Upper lobe of left lung (tissue), 6 donors: ENCODE measurements around the gene PRKG1. TPM values are rescaled to one million over a fixed set of nuclear protein-coding genes. Genes with fewer than 3 reads are reported as not detected.

Experiments
- ATAC-seq, 2 donors: fragments of 200-7000 bp; cut with Tn5 transposase; one replicate each; pipeline ENCODE4 v1.9.1; 2022; ENCODE audit warnings: mild to moderate bottlenecking in 2 of 2, moderate library complexity in 2 of 2; ENCODE audit not compliant: low FRiP score in 2 of 2
- DNase-seq, 2 donors: peaks; one replicate each; pipeline ENCODE4 v3.0.0-alpha.2; 2019 to 2020
- H3K27ac ChIP-seq, 4 donors: fragments of 200-600 bp; sonication (generic); one replicate each; pipeline ENCODE4 v1.5.1; 2016 to 2019
- H3K27me3 ChIP-seq, 4 donors: fragments of 200-600 bp; sonication (generic); one replicate each; pipeline ENCODE4 v1.5.1; 2017 to 2019
- H3K36me3 ChIP-seq, 4 donors: fragments of 200-600 bp; sonication (generic); one replicate each; pipeline ENCODE4 v1.5.1; 2016 to 2019
- H3K4me1 ChIP-seq, 4 donors: fragments of 200-600 bp; sonication (generic); one replicate each; pipeline ENCODE4 v1.5.1; 2018 to 2019
- H3K4me3 ChIP-seq, 4 donors: fragments of 200-600 bp; sonication (generic); one replicate each; pipeline ENCODE4 v1.5.1; 2017 to 2019; ENCODE audit warnings: mild to moderate bottlenecking in 2 of 4, moderate library complexity in 1 of 4
- H3K9me3 ChIP-seq, 4 donors: fragments of 200-600 bp; sonication (generic); one replicate each; pipeline ENCODE4 v1.5.1; 2018 to 2019
- EP300 ChIP-seq, 4 donors: sonication (generic); formaldehyde crosslinking; IDR thresholded peaks; one replicate each; pipeline ENCODE4 v1.5.1; 2017; ENCODE audit warnings: antibody characterized with exemption in 4 of 4, control low read depth in 2 of 4
- POLR2A ChIP-seq, 4 donors: fragments of 450-650 bp; IDR thresholded peaks; one replicate each; pipeline ENCODE4 v1.5.1; 2016 to 2017; ENCODE audit warnings: antibody characterized with exemption in 4 of 4, mild to moderate bottlenecking in 2 of 4
- POLR2AphosphoS5 ChIP-seq, 2 donors: sonication (generic); formaldehyde crosslinking; IDR thresholded peaks; one replicate each; pipeline ENCODE4 v1.5.1; 2017; ENCODE audit warnings: antibody characterized with exemption in 2 of 2
- WGBS, 2 donors: methylation state at CpG; one replicate each; pipeline ENCODE4 v1.1.5; 2017 to 2018; 5-methylcytosine and 5-hydroxymethylcytosine counted together
- total RNA-seq, 6 donors: library from RNA; depleted of rRNA in 4 of 6; stranded (reverse); fragments of >200 nt in 4 of 6; gene quantifications; one replicate each; pipeline versions ENCODE4 v1.1.0 to v1.2.1, GENCODE V29; 2016 to 2021
- TF ChIP-seq, protein P1 (sequence below), 6 experiments: fragments of 450-650 bp in 4 of 6; fragments of 200-600 bp in 2 of 6; sonication (generic) in 2 of 6; IDR thresholded peaks; one replicate each; pipeline ENCODE4 v1.5.1; 2016 to 2019; ENCODE audit warnings: antibody characterized with exemption in 6 of 6
- donor health status: DM: no; HTN: no; CAD: no; lungs with moderate emphysema.
- donor health status: DM: no; HTN: yes; CAD: no; lungs with severe emphysema.

Gene PRKG1
- total RNA-seq, 6 donors from 2014 or later = 12.9 to 43.0 (median 25.0) TPM

DNA sequence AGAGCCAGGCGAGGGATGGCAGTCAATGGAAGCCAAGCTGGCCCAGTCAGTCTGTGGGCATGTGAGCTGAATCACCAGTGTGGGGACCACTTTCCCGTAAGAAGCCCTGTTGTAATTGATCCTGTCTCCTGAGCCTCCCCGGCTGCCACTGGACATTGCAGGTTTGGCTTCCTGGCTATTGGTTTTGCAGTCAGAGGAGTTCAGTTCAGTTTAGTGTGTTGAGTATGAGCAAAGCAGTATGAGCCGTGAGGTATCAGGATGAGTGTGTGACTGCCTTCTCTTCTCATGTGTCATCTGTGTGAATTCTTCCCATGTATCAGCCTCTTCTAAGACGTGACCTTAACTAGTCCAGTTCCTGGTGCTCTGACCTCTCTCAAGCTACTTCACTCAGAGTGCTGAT lies 227.4 kb downstream of the PRKG1 start:
- TF ChIP-seq EP300 (IDR thresholded peaks at IDR 0.05) (no peak), POLR2AphosphoS5 (IDR thresholded peaks at IDR 0.05) (no peak)
- ATAC-seq = peak in 1 of 2 donors; percentile 69
- H3K27me3 ChIP-seq = no peaks in the 10 kb centered on the region
- DNase-seq = no peak
- H3K36me3 ChIP-seq = no peaks in the 10 kb centered on the region
- H3K9me3 ChIP-seq = no peaks in the 10 kb centered on the region
- H3K4me1 ChIP-seq = peaks cover 0 to 9% (median 0%) of the 10 kb centered on the region in 4 donors
- 62 to 66% methylated on average over 5 of the region's 5 CpGs for WGBS, 2 donors
- H3K4me3 ChIP-seq = no peak overlapping the region
- peak overlapping the region in 3 of 4 donors; percentile 11 to 53 (median 38) for H3K27ac ChIP-seq

DNA sequence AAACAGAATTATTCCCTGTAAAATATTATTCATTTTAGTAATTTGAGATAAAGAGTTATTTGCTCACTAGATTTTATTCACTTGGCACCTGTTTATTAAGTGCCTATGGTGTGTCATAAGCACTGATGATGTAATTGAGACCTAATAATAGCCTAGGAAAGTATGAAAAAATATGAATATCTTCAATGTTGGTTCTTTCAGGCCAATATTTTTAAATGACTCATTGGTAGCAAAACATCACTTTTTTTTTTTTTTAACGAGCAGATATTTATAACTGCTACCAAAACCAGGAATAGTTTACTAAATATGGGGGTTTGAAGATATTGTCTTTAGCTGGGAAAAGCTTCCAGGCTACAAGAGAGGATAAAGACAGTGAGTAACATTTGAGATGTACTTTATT lies 228.0 kb downstream of the PRKG1 start:
- DNase-seq (no peak), ATAC-seq (peak in 1 of 2 donors; percentile 78)
- Histone ChIP-seq H3K27ac (peak overlapping the region in 2 of 4 donors; percentile 44 to 53), H3K4me3 (no peak overlapping the region), H3K9me3 (no peaks in the 10 kb centered on the region), H3K36me3 (no peaks in the 10 kb centered on the region), H3K27me3 (no peaks in the 10 kb centered on the region), H3K4me1 (peaks cover 0 to 9% (median 0%) of the 10 kb centered on the region in 4 donors)
- TF ChIP-seq POLR2A (IDR thresholded peaks at IDR 0.05) (no peak), POLR2AphosphoS5 (IDR thresholded peaks at IDR 0.05) (no peak), EP300 (IDR thresholded peaks at IDR 0.05) (no peak)
- TF ChIP-seq, protein P1, sequence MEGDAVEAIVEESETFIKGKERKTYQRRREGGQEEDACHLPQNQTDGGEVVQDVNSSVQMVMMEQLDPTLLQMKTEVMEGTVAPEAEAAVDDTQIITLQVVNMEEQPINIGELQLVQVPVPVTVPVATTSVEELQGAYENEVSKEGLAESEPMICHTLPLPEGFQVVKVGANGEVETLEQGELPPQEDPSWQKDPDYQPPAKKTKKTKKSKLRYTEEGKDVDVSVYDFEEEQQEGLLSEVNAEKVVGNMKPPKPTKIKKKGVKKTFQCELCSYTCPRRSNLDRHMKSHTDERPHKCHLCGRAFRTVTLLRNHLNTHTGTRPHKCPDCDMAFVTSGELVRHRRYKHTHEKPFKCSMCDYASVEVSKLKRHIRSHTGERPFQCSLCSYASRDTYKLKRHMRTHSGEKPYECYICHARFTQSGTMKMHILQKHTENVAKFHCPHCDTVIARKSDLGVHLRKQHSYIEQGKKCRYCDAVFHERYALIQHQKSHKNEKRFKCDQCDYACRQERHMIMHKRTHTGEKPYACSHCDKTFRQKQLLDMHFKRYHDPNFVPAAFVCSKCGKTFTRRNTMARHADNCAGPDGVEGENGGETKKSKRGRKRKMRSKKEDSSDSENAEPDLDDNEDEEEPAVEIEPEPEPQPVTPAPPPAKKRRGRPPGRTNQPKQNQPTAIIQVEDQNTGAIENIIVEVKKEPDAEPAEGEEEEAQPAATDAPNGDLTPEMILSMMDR (IDR thresholded peaks at IDR 0.05) = no peak
- WGBS, 2 donors = 69 to 71% methylated on average over 1 of the region's 1 CpG

DNA sequence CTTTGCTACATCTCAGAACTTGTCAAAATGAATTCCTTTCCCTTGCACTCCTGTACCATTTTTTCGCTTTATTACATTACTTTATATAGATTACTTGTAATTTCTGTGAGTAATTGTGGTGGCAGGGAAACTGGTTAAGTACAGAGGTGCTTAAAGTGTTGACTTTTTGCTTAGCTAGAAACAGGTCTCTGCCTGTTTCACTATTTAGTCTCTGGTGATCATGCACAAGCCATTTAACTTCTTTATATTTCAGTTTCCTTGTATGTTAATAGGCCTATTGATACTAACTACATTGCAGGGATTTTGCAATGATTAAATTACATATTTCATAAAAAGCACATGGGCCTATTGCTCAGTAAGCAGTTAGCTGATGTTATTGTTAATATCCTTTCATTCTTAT lies 233.8 kb downstream of the PRKG1 start:
- 67 to 91% methylated on average over 1 of the region's 1 CpG for WGBS, 2 donors
- TF ChIP-seq, protein P1 (IDR thresholded peaks at IDR 0.05) = no peak
- TF ChIP-seq POLR2A (IDR thresholded peaks at IDR 0.05) (no peak), POLR2AphosphoS5 (IDR thresholded peaks at IDR 0.05) (no peak), EP300 (IDR thresholded peaks at IDR 0.05) (no peak)
- no peaks in the 10 kb centered on the region for H3K27me3 ChIP-seq
- no peak overlapping the region for H3K27ac ChIP-seq
- DNase-seq (no peak), ATAC-seq (no peak)
- no peaks in the 10 kb centered on the region for H3K36me3 ChIP-seq
- no peaks in the 10 kb centered on the region for H3K4me1 ChIP-seq
- no peaks in the 10 kb centered on the region for H3K9me3 ChIP-seq
- H3K4me3 ChIP-seq = no peak overlapping the region

DNA sequence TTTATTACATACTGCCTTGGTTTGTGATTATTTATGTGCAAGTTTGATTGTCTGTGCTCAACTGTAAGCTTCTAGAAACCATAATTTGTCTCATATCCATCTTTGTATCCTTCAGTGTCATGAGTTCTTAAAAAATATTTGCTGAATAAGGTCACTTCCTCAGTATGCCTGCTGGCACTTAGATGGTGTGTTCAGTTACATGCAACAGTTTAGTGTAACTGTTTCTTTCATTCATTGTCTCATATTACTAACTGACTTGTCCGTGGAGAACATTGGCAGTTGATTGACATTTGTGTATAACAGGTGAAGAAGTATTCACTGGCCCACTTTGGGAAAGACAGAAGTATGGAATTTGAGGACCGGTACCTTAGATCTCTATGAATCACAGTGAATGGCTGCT lies 236.9 kb downstream of the PRKG1 start:
- H3K27ac ChIP-seq = no peak overlapping the region
- no peaks in the 10 kb centered on the region for H3K9me3 ChIP-seq
- H3K27me3 ChIP-seq = no peaks in the 10 kb centered on the region
- WGBS, 2 donors = 61 to 67% methylated on average over 2 of the region's 2 CpGs
- TF ChIP-seq EP300 (IDR thresholded peaks at IDR 0.05) (no peak), POLR2AphosphoS5 (IDR thresholded peaks at IDR 0.05) (no peak)
- TF ChIP-seq, protein P1 (IDR thresholded peaks at IDR 0.05) = no peak
- DNase-seq (no peak), ATAC-seq (no peak)
- H3K36me3 ChIP-seq = no peaks in the 10 kb centered on the region
- peaks cover 0 to 5% (median 0%) of the 10 kb centered on the region in 4 donors for H3K4me1 ChIP-seq
- H3K4me3 ChIP-seq = no peak overlapping the region

DNA sequence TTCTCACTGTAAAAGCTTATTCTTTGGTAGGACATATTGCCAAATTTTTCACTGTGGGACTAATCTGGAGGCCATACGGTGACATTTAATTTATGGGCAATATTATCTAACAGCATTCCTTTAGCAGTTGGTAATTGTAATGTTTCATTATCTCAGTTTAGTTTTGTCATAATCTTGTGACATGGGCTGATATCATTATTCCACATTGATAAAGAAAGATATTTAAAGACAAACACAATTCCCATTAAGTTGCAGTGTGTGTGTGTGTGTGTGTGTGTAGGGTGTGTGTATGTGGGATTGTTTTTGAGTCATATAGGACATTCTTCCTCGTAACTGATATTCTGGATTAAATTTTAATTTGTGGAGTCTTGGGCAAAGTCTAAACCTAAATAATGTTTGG lies 238.5 kb downstream of the PRKG1 start:
- Histone ChIP-seq H3K4me1 (peaks cover 0 to 5% (median 0%) of the 10 kb centered on the region in 4 donors), H3K36me3 (no peaks in the 10 kb centered on the region), H3K27ac (no peak overlapping the region), H3K27me3 (no peaks in the 10 kb centered on the region), H3K4me3 (no peak overlapping the region), H3K9me3 (no peaks in the 10 kb centered on the region)
- DNase-seq = no peak
- no peak for ATAC-seq
- 81 to 85% methylated on average over 2 of the region's 2 CpGs for WGBS, 2 donors
- TF ChIP-seq, protein P1 (IDR thresholded peaks at IDR 0.05) = no peak
- TF ChIP-seq EP300 (IDR thresholded peaks at IDR 0.05) (no peak), POLR2AphosphoS5 (IDR thresholded peaks at IDR 0.05) (no peak), POLR2A (IDR thresholded peaks at IDR 0.05) (no peak)
